GM12874 (cell line): ENCODE results near the gene CNNM4.

Source experiments
- CTCF ChIP-seq: IDR thresholded peaks from 2 replicates; pipeline ENCODE4 v1.5.1; 2011; ENCODE audit warnings: low read depth, mild to moderate bottlenecking, control low read depth, low read length, moderate library complexity; ENCODE audit not compliant: insufficient read depth

Gene CNNM4

GRCh38 chr2:96835830-96836229, 75.1 kb downstream of the CNNM4 start:
- TF ChIP-seq CTCF: no peak

- no peak for TF ChIP-seq CTCF
Measured at GRCh38 chr2:96837575-96837974, 76.9 kb downstream of the CNNM4 start.

DNA sequence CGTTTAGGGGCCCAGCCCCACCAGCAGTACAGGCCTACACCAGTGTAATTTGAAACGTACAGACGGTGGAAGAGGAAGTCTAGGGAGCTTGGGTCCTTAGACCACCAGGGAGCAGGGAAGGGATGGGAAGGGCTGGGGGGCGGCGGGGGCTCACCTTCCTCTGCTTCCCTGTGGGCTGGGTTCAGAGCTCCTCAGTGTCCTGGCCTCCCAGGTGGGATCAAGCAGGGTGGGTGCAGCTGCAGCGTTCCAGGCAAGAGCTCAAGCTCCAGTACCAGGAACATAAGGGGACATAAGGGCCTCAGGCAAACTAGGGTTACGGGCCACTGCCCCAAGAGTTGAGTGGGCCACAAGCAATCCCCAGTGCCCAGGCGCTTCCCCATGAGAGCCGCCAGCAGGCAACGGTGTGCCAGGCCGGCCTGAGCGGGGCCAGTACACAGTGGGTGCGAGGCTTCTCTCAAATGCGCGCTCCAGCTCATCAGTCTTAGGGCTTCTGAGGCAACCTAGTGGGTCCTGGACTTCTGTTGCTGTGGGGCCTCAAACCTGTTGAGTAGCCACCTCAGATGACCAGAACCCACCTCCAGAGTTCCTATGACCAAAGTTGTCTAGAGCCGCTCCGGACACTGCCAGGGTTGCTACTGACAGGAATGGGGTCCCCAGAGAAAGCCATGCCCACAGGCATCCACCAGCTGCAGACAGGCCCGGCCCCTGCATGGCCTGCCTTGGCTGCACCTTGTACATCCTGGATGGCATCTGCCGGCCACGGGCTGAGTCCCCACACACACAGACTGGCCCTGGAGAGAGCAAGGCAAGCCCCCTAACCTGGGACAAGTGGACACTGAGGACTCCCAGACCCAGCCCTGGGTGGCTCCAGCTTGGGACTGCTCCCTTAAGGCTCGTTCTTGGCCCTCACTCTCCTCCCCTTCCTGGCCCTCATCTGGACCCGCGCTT, 77.9 kb downstream of the CNNM4 start:
- TF ChIP-seq CTCF: no peak

GRCh38 chr2:96839293-96839874, 78.7 kb downstream of the CNNM4 start:
- TF ChIP-seq CTCF: no peak

- no peak for TF ChIP-seq CTCF
Measured at GRCh38 chr2:96839875-96840850, 79.5 kb downstream of the CNNM4 start.

GRCh38 chr2:96841701-96842495, 81.2 kb downstream of the CNNM4 start:
- TF ChIP-seq CTCF: no peak
